ENCODE results near the gene AP2S1. TPM values are rescaled to one million over a fixed set of nuclear protein-coding genes. Genes with fewer than 3 reads are reported as not detected.

The AP2S1 gene
- total and polyA plus RNA-seq, 2 donors (not counting 3 experiments of a cell fraction or from before 2014, with no cell fraction given) = 313 to 376 TPM

DNA sequence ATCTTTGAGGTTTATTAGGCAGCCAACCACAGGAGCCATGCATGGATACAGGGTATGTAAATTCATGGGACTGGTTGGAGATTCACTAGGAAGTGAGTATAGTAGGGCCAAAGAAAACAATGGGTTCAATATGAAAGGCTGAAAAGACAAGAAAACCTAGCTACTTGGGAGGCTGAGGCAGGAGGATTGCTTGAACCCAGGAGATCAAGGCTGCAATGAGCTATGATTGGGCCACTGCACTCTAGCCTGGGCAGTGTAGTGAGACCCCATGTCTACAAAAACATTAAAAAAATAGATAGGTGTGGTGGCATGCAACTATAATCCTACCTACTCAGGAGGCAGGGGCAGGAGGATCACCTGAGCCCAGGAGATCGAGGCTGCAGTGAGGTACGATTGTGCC, 51.9 kb downstream of the AP2S1 start:
- no peaks in the 10 kb centered on the region for H3K79me2 ChIP-seq (ENCODE audit: control insufficient read depth, insufficient read depth, low read length)
- H4K20me1 ChIP-seq (replicated peaks; ENCODE audit: control insufficient read depth, extremely low read depth, insufficient read depth, low read length) = no peaks in the 10 kb centered on the region
- BruUV-seq (replicated peaks) = no TSS peak
- H3K9me3 ChIP-seq (replicated peaks; ENCODE audit: control insufficient read depth, insufficient read depth, low read length) = no peaks in the 10 kb centered on the region
- FAIRE-seq (no peak), DNase-seq (ENCODE audit: low read depth, low spot score) (no peak)
- no peak overlapping the region for H2AFZ ChIP-seq (ENCODE audit: low read depth, low read length)
- dilution Hi-C loops (cut with MboI; ENCODE audit: extremely low pct_ligation_motif_present, low sequenced_read_pairs) = no loop called here
- no peaks in the 10 kb centered on the region for H3K9me1 ChIP-seq (replicated peaks; ENCODE audit: control insufficient read depth, extremely low read depth, insufficient read depth, low read length)
- H3K27me3 ChIP-seq (ENCODE audit: control insufficient read depth in 2 of 2, insufficient read depth in 2 of 2, low read length in 2 of 2) = peaks cover 0 to 2% of the 10 kb centered on the region in 2 experiments
- H3K4me1 ChIP-seq (ENCODE audit: control insufficient read depth, extremely low read depth, insufficient read depth, low read length) = no peaks in the 10 kb centered on the region
- no peak overlapping the region for H3K4me2 ChIP-seq (ENCODE audit: insufficient read depth, low read length)
- H3K4me3 ChIP-seq (replicated peaks in 1 of 3; ENCODE audit: insufficient read depth in 1 of 3, low read depth in 1 of 3, low read length in 3 of 3) = no peak overlapping the region
- H3K27ac ChIP-seq (ENCODE audit: insufficient read depth, low read depth, low read length) = no peak overlapping the region
- no peaks in the 10 kb centered on the region for H3K36me3 ChIP-seq (ENCODE audit: control insufficient read depth in 2 of 2, extremely low read depth in 1 of 2, insufficient read depth in 2 of 2, low read length in 2 of 2)
- ChIA-PET POLR2A (no interaction called here), CTCF (interaction anchor here (0.7 to 1.4 kb wide), 3 partner anchors 25 to 42 kb away, joined by 3 to 4 read pairs (median 3); no protein-coding TSS in a partner anchor)
- intact Hi-C loops (cut with micrococcal nuclease) = no loop called here
- TF ChIP-seq, protein P1, sequence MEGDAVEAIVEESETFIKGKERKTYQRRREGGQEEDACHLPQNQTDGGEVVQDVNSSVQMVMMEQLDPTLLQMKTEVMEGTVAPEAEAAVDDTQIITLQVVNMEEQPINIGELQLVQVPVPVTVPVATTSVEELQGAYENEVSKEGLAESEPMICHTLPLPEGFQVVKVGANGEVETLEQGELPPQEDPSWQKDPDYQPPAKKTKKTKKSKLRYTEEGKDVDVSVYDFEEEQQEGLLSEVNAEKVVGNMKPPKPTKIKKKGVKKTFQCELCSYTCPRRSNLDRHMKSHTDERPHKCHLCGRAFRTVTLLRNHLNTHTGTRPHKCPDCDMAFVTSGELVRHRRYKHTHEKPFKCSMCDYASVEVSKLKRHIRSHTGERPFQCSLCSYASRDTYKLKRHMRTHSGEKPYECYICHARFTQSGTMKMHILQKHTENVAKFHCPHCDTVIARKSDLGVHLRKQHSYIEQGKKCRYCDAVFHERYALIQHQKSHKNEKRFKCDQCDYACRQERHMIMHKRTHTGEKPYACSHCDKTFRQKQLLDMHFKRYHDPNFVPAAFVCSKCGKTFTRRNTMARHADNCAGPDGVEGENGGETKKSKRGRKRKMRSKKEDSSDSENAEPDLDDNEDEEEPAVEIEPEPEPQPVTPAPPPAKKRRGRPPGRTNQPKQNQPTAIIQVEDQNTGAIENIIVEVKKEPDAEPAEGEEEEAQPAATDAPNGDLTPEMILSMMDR (IDR thresholded peaks at IDR 0.05; ENCODE audit: extremely low read depth in 1 of 2, insufficient read depth in 1 of 2, low read depth in 1 of 2, low read length in 2 of 2) = no peak
- TF ChIP-seq JUN (IDR thresholded peaks at IDR 0.05; ENCODE audit: borderline replicate concordance, insufficient read depth, insufficient read length, low read depth) (no peak), GATA2 (IDR thresholded peaks at IDR 0.05; ENCODE audit: insufficient read depth, insufficient read length, low read depth, low read length) (no peak), FOS (IDR thresholded peaks at IDR 0.05; ENCODE audit: borderline replicate concordance, insufficient read depth, low read length) (no peak), POLR2A (IDR thresholded peaks at IDR 0.05; ENCODE audit: low read depth, low read length) (no peak), POLR2AphosphoS5 (IDR thresholded peaks at IDR 0.05; ENCODE audit: insufficient read depth, low read depth, low read length) (no peak), MYC (IDR thresholded peaks at IDR 0.05; ENCODE audit: low read depth, low read length) (no peak), MAX (IDR thresholded peaks at IDR 0.05; ENCODE audit: insufficient read depth, insufficient read length) (no peak)
- H3K9ac ChIP-seq (replicated peaks; ENCODE audit: extremely low read depth, insufficient read depth, low read length) = no peak overlapping the region

Data from endothelial cell of umbilical vein (primary cell).